Measurements from ENCODE around the gene SCN5A. TPM values are rescaled to one million over a fixed set of nuclear protein-coding genes. Genes with fewer than 3 reads are reported as not detected.

Gene SCN5A
- total and polyA plus RNA-seq, 2 experiments from 2014 or later: 0.97 to 1.3 TPM

DNA sequence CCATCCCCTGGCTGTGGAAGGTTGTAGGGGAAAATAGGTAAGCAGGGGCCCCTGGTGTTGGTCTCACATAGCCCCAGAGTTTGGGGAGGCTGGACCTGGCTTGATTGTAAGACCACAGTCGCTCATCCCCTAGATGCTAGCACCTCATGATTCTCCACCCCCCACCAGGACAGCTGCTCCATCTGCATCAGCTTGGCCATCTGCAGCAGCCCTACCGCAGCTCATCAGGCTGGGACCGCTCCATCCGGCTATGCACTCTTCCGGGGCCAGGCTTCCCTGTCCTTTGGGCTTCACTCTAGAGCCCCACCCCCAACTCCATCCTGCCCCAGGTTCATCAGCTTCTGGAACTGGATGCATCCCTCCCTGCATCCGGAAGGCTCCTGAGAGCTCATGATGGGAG is 12.6 kb downstream of the SCN5A start:
- Histone ChIP-seq H3K36me3 (replicated peaks; ENCODE audit: insufficient read depth, low read depth) (no peaks in the 10 kb centered on the region), H3K4me3 (no peak overlapping the region), H4K20me1 (ENCODE audit: insufficient read depth, poor library complexity, severe bottlenecking) (no peaks in the 10 kb centered on the region), H3K9me2 (replicated peaks; ENCODE audit: insufficient read depth) (no peaks in the 10 kb centered on the region), H3K9me3 (ENCODE audit: low read depth) (no peaks in the 10 kb centered on the region), H3K79me2 (no peaks in the 10 kb centered on the region), H3K27ac (no peak overlapping the region), H2AFZ (no peak overlapping the region), H3K4me2 (no peak overlapping the region), H3K27me3 (peaks cover 15% of the 10 kb centered on the region), H3K4me1 (ENCODE audit: insufficient read depth) (no peaks in the 10 kb centered on the region)
- TF ChIP-seq EZH2 (IDR thresholded peaks at IDR 0.05; ENCODE audit: borderline replicate concordance) (no peak), EZH2phosphoT487 (IDR thresholded peaks at IDR 0.05; ENCODE audit: low read depth, severe bottlenecking, unreplicated experiment) (no peak)
- TF ChIP-seq, protein P1, sequence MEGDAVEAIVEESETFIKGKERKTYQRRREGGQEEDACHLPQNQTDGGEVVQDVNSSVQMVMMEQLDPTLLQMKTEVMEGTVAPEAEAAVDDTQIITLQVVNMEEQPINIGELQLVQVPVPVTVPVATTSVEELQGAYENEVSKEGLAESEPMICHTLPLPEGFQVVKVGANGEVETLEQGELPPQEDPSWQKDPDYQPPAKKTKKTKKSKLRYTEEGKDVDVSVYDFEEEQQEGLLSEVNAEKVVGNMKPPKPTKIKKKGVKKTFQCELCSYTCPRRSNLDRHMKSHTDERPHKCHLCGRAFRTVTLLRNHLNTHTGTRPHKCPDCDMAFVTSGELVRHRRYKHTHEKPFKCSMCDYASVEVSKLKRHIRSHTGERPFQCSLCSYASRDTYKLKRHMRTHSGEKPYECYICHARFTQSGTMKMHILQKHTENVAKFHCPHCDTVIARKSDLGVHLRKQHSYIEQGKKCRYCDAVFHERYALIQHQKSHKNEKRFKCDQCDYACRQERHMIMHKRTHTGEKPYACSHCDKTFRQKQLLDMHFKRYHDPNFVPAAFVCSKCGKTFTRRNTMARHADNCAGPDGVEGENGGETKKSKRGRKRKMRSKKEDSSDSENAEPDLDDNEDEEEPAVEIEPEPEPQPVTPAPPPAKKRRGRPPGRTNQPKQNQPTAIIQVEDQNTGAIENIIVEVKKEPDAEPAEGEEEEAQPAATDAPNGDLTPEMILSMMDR (IDR thresholded peaks at IDR 0.05; ENCODE audit: poor library complexity): no peak
- 92% methylated on average over 6 of the region's 6 CpGs for WGBS (ENCODE audit: low lambda C conversion rate, missing lambda C conversion rate)
- DNase-seq (ENCODE audit: low spot score): no peak

DNA sequence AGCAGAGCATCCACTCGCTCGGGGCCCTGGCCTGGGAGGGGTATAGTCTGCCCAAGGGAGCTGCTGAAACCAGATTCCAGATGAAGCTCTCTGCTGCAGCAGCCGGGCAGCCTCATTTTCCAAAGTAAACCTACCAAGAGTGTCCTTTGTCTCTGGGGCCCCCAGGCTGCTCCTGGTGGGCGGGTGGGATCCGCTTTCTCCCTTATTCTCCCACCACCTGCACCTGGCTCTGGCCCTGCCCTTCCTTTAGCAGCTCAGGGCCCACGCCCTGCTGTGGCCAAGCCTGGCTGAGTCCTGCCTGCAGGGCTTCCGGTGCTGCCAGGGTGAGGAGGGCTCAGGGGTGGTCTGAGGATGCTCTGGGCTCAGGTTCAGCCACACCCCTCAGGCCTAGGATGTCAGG is 13.0 kb downstream of the SCN5A start:
- Histone ChIP-seq H3K4me3 (no peak overlapping the region), H4K20me1 (ENCODE audit: insufficient read depth, poor library complexity, severe bottlenecking) (no peaks in the 10 kb centered on the region), H3K36me3 (replicated peaks; ENCODE audit: insufficient read depth, low read depth) (no peaks in the 10 kb centered on the region), H2AFZ (no peak overlapping the region), H3K9me3 (ENCODE audit: low read depth) (no peaks in the 10 kb centered on the region), H3K27ac (no peak overlapping the region), H3K4me1 (ENCODE audit: insufficient read depth) (no peaks in the 10 kb centered on the region), H3K4me2 (no peak overlapping the region), H3K79me2 (no peaks in the 10 kb centered on the region), H3K27me3 (peaks cover 11% of the 10 kb centered on the region), H3K9me2 (replicated peaks; ENCODE audit: insufficient read depth) (no peaks in the 10 kb centered on the region)
- no peak for DNase-seq (ENCODE audit: low spot score)
- TF ChIP-seq, protein P1 (IDR thresholded peaks at IDR 0.05; ENCODE audit: poor library complexity): no peak
- TF ChIP-seq EZH2 (IDR thresholded peaks at IDR 0.05; ENCODE audit: borderline replicate concordance) (no peak), EZH2phosphoT487 (IDR thresholded peaks at IDR 0.05; ENCODE audit: low read depth, severe bottlenecking, unreplicated experiment) (no peak)
- 77% methylated on average over 6 of the region's 7 CpGs for WGBS (ENCODE audit: low lambda C conversion rate, missing lambda C conversion rate)

DNA sequence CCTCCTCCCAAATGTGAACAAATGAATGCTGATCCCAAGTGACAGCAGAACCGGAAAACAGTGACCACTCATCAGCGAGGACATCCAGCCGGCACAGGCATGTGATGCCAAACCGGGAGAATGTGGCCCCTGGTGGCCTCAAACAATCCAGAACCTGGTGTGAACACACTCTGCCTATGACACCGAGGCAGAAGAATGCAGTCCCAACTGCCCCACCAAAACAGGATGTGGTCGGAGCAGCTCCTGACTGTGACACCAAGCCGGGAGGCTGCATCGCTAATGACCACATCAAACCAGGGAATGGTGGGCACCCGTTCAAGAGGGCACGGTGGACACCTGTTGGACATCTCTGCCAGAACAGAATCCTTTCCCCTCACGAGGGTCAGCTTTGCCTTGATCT is 15.4 kb downstream of the SCN5A start:
- no peak overlapping the region for H2AFZ ChIP-seq
- H3K27ac ChIP-seq: no peak overlapping the region
- H3K4me1 ChIP-seq (ENCODE audit: insufficient read depth): no peaks in the 10 kb centered on the region
- H3K4me3 ChIP-seq: no peak overlapping the region
- no peaks in the 10 kb centered on the region for H3K9me3 ChIP-seq (ENCODE audit: low read depth)
- 67% methylated on average over 11 of the region's 11 CpGs for WGBS (ENCODE audit: low lambda C conversion rate, missing lambda C conversion rate)
- H3K36me3 ChIP-seq (replicated peaks; ENCODE audit: insufficient read depth, low read depth): no peaks in the 10 kb centered on the region
- no peak for DNase-seq (ENCODE audit: low spot score)
- H3K4me2 ChIP-seq: no peak overlapping the region
- H3K79me2 ChIP-seq: no peaks in the 10 kb centered on the region
- TF ChIP-seq, protein P1 (IDR thresholded peaks at IDR 0.05; ENCODE audit: poor library complexity): no peak
- TF ChIP-seq EZH2phosphoT487 (IDR thresholded peaks at IDR 0.05; ENCODE audit: low read depth, severe bottlenecking, unreplicated experiment) (no peak), EZH2 (IDR thresholded peaks at IDR 0.05; ENCODE audit: borderline replicate concordance) (no peak)
- no peaks in the 10 kb centered on the region for H4K20me1 ChIP-seq (ENCODE audit: insufficient read depth, poor library complexity, severe bottlenecking)
- no peaks in the 10 kb centered on the region for H3K9me2 ChIP-seq (replicated peaks; ENCODE audit: insufficient read depth)
- H3K27me3 ChIP-seq: peaks cover 4% of the 10 kb centered on the region

DNA sequence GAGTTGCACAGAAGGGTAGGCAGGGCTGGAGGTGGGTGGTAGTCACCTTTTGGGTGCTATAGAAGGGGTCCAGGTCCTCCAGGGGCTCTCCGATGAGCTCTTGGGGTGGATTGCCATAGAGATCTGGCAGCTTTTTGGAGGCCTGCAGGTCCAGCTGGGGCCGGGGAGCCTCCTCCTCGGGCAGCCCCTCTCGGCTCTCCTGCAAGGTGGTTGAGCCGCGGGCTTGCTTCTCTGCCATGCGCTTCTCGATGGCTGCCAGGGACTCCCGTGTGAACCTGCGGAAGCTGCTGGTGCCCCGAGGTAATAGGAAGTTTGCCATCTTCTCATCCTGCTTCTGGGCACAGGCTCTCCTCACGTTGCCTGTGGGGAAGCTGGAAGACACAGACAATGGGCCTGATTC is 16.5 kb downstream of the SCN5A start:
- no peaks in the 10 kb centered on the region for H3K79me2 ChIP-seq
- no peak overlapping the region for H2AFZ ChIP-seq
- DNase-seq (ENCODE audit: low spot score): no peak
- no peak overlapping the region for H3K4me2 ChIP-seq
- no peaks in the 10 kb centered on the region for H3K27me3 ChIP-seq
- TF ChIP-seq, protein P1 (IDR thresholded peaks at IDR 0.05; ENCODE audit: poor library complexity): no peak
- TF ChIP-seq EZH2phosphoT487 (IDR thresholded peaks at IDR 0.05; ENCODE audit: low read depth, severe bottlenecking, unreplicated experiment) (no peak), EZH2 (IDR thresholded peaks at IDR 0.05; ENCODE audit: borderline replicate concordance) (no peak)
- 97% methylated on average over 12 of the region's 12 CpGs for WGBS (ENCODE audit: low lambda C conversion rate, missing lambda C conversion rate)
- no peaks in the 10 kb centered on the region for H3K9me2 ChIP-seq (replicated peaks; ENCODE audit: insufficient read depth)
- no peaks in the 10 kb centered on the region for H4K20me1 ChIP-seq (ENCODE audit: insufficient read depth, poor library complexity, severe bottlenecking)
- no peaks in the 10 kb centered on the region for H3K9me3 ChIP-seq (ENCODE audit: low read depth)
- no peaks in the 10 kb centered on the region for H3K36me3 ChIP-seq (replicated peaks; ENCODE audit: insufficient read depth, low read depth)
- H3K4me1 ChIP-seq (ENCODE audit: insufficient read depth): no peaks in the 10 kb centered on the region
- H3K4me3 ChIP-seq: no peak overlapping the region
- H3K27ac ChIP-seq: no peak overlapping the region

Data from hepatocyte (in vitro differentiated cells).